AG04449 (cell line): Measurements from ENCODE around the gene UBE4B.

Experiments used
- CTCF ChIA-PET: fragments of 350-600 bp; formaldehyde crosslinking; extraction: SDS; loops from one replicate; lab custom pipeline; 2021; ENCODE audit warnings: antibody characterized with exemption; lab: Yijun Ruan, JAX
- POLR2A ChIA-PET: fragments of 400-600, 350-600 bp; formaldehyde crosslinking; extraction: SDS; loops from one replicate; lab custom pipeline; 2020; ENCODE audit warnings: antibody characterized with exemption, inconsistent platforms; lab: Yijun Ruan, JAX
- DNase-seq: peaks from one replicate; pipeline ENCODE4 v3.0.0-alpha.2; 2010; ENCODE audit warnings: low read depth, low spot score
- H3K4me3 ChIP-seq: 2 replicates; pipeline ENCODE4 v1.5.1; 2011; ENCODE audit warnings: low read depth, mild to moderate bottlenecking, control low read depth, low read length
- CTCF ChIP-seq: IDR thresholded peaks from one replicate; pipeline ENCODE4 v1.5.1; 2011; ENCODE audit warnings: mild to moderate bottlenecking, moderate library complexity, low read length, control low read depth, inconsistent platforms; ENCODE audit not compliant: insufficient read depth; ENCODE audit errors: missing control alignments

The UBE4B gene

GRCh38 chr1:10173582-10173981, 140.8 kb downstream of the UBE4B start:
- ChIA-PET POLR2A (no interaction called here), CTCF (no interaction called here)
- no peak for DNase-seq
- H3K4me3 ChIP-seq = no peak overlapping the region
- TF ChIP-seq CTCF = no peak

DNA sequence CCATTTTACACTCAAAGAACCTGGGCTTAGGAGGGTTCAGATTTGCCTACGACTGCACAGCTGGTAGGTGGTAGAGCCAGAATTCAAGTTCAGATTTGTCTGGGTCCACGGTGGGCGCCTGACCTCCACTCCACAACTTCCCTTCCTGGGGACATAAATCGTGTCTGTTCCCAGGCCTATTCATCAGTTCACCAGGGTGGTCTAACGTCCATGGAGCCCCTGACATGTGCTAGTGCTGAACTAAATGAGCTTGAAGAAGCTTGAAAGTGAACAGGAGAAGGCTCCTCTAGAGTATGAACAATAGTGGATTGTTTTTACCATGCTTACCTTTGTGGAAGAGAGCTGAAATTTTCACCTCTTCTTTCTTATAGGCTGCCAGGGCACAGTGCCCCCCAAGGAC, 145.1 kb downstream of the UBE4B start:
- H3K4me3 ChIP-seq = no peak overlapping the region
- no peak for TF ChIP-seq CTCF
- CTCF ChIA-PET = interaction anchor here (1.0 to 2.3 kb wide), 4 partner anchors 8 to 228 kb away, joined by 3 to 11 read pairs (median 6); partner anchors contain the start of gene KIF1B
- DNase-seq = no peak
- POLR2A ChIA-PET = no interaction called here

GRCh38 chr1:10178597-10179405, 146.0 kb downstream of the UBE4B start:
- DNase-seq = no peak
- no peak for TF ChIP-seq CTCF
- ChIA-PET POLR2A (no interaction called here), CTCF (interaction anchor here (1.0 to 2.3 kb wide), 4 partner anchors 9 to 229 kb away, joined by 3 to 11 read pairs (median 6); partner anchors contain the start of gene KIF1B)
- H3K4me3 ChIP-seq = no peak overlapping the region

DNA sequence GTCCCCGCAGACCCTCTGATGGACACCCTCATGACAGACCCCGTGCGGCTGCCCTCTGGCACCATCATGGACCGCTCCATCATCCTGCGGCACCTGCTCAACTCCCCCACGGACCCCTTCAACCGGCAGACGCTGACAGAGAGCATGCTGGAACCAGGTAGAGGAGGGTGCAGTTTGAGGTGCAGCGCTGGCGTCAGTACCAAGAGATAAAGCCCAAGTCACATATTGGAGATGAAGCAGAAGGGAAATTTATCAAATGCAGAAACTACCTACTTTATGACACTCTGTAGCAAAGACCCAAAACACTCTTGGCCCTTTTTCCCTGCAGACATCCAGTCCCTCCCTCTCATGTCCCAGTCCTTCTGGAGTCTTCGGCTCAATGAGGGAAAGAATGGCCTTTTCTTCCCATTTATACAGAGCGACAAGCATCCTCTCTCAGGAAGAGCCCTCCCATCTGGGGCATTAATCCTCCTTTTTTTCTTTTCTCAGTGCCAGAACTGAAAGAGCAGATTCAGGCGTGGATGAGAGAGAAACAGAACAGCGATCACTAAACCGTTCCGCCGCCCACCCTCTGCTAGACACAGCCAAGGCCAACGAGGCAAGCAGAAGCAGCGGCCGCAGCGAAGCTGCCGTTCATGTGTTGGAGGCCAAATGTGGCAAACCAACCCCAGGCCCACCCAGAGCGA, 146.8 kb downstream of the UBE4B start:
- CTCF ChIA-PET = interaction anchor here (2.0 to 2.3 kb wide), 2 partner anchors 30 to 230 kb away, joined by 7 to 11 read pairs; partner anchors contain the start of gene KIF1B
- DNase-seq = no peak
- H3K4me3 ChIP-seq = no peak overlapping the region
- POLR2A ChIA-PET = no interaction called here
- TF ChIP-seq CTCF = no peak

DNA sequence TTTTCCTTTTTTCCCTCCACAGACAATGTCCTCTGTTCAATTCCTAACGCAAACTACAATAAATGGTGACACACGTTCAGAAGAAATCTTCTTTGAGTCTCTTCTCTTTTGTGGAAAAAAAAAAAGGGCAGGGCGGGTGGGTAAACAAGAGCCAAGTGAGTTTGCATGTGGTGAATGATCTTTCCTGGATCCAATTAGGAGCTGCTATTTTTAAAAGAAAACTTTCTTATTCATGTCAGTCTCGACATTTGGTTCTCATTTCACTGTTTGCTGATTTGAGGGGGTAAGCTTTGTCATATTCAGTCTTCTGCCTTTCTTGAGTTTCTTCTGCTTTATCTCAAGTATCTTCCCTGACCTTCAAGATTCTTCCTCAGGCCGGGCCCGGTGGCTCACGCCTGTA, 148.4 kb downstream of the UBE4B start:
- CTCF ChIA-PET = interaction anchor here (1.1 kb wide), 1 partner anchor 159 kb away, joined by 3 read pairs; no protein-coding TSS in a partner anchor
- POLR2A ChIA-PET = no interaction called here
- no peak for DNase-seq

More for the DNA sequence above, 148.4 kb downstream of the UBE4B start:
- H3K4me3 ChIP-seq = no peak overlapping the region
- TF ChIP-seq CTCF = no peak
